Activated naive CD8-positive, alpha-beta T cell treated with anti-CD3 and anti-CD28 coated beads, Interleukin-2, amount 50 U/mL, for 24 hours (primary cell): ENCODE data around the gene PTPRCAP.
"Not testable (repeated sequence)": the region's sequence is repeated elsewhere in the genome, so short reads cannot be mapped to it uniquely, and the experiment has no call there.

ENCODE experiments used
- ATAC-seq: fragments of 150-1000 bp; cut with Tn5 transposase; one replicate; pipeline ENCODE4 v1.10.0; 2021
- DNase-seq: peaks from one replicate; pipeline ENCODE4 v3.0.0; 2021
- H3K27ac Mint-ChIP-seq: one replicate; pipeline ENCODE4 v1.8.0; 2021; ENCODE audit warnings: mild to moderate bottlenecking, mixed read lengths
- H3K27me3 Mint-ChIP-seq: one replicate; pipeline ENCODE4 v1.8.0; 2021; ENCODE audit warnings: mixed read lengths
- H3K36me3 Mint-ChIP-seq: one replicate; pipeline ENCODE4 v1.8.0; 2021; ENCODE audit warnings: low read depth, mixed read lengths
- H3K4me1 Mint-ChIP-seq: one replicate; pipeline ENCODE4 v1.8.0; 2021; ENCODE audit warnings: mixed read lengths
- H3K4me3 Mint-ChIP-seq: one replicate; pipeline ENCODE4 v1.8.0; 2021; ENCODE audit warnings: mild to moderate bottlenecking, moderate library complexity, mixed read lengths
- H3K9me3 Mint-ChIP-seq: one replicate; pipeline ENCODE4 v1.8.0; 2021; ENCODE audit warnings: mixed read lengths

Gene PTPRCAP, protein sequence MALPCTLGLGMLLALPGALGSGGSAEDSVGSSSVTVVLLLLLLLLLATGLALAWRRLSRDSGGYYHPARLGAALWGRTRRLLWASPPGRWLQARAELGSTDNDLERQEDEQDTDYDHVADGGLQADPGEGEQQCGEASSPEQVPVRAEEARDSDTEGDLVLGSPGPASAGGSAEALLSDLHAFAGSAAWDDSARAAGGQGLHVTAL

GRCh38 chr11:67437082-67437808, at the start of gene PTPRCAP:
Gene PTPRCAP (minus strand): TSS chr11:67437682. CDS start chr11:67437619, 63 bp downstream.
- Mint-ChIP-seq H3K27ac (peak within 1 kb of the TSS; percentile 91), H3K36me3 (peaks cover 27% of the 10 kb centered on the region), H3K27me3 (no peaks in the 10 kb centered on the region)

GRCh38 chr11:67486481-67487195, 49.2 kb upstream of the PTPRCAP start:
- Mint-ChIP-seq H3K27me3 (no peaks in the 10 kb centered on the region), H3K4me3 (peak overlapping the region; percentile 93), H3K4me1 (peaks cover 74% of the 10 kb centered on the region), H3K9me3 (no peaks in the 10 kb centered on the region), H3K27ac (peak overlapping the region; percentile 99), H3K36me3 (peaks cover 31% of the 10 kb centered on the region)
- peak; percentile 63 for DNase-seq
- no peak for ATAC-seq

More at GRCh38 chr11:67437082-67437808, at the start of gene PTPRCAP:
- peak within 1 kb of the TSS; percentile 94 for H3K4me3 Mint-ChIP-seq
- DNase-seq (peak; percentile 77), ATAC-seq (peak; percentile 13)
- peaks cover 68% of the 10 kb centered on the region for H3K4me1 Mint-ChIP-seq
- H3K9me3 Mint-ChIP-seq, result no peaks in the 10 kb centered on the region

DNA sequence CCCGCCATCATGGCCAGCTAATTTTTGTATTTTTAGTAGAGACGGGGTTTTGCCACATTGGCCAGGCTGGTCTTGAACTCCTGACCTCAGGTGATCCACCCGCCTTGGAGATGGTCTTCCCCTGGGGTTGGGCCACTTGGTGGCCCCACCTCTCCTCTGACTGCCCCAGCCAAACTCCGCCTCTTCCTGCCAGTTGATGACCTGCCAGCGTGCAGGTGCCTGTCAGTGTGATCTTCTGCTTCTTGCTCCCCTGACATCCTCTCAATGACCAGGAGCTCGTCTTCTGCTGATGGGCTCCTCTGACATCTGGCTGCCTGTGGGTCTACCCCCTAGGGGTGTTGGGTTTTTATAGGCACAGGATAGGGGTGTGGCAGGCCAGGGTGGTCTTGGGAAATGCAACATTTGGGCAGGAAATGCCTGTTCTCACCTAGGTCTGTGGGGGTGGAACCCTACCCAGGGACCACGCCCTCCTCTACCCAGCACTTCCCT, 48.4 kb upstream of the PTPRCAP start:
- H3K9me3 Mint-ChIP-seq, H3K27me3 Mint-ChIP-seq, ATAC-seq: not testable (repeated sequence)
- Mint-ChIP-seq H3K4me3 (peak overlapping the region; percentile 93), H3K4me1 (peaks cover 73% of the 10 kb centered on the region), H3K27ac (peak overlapping the region; percentile 99), H3K36me3 (peaks cover 31% of the 10 kb centered on the region)
- peak; percentile 74 for DNase-seq

DNA sequence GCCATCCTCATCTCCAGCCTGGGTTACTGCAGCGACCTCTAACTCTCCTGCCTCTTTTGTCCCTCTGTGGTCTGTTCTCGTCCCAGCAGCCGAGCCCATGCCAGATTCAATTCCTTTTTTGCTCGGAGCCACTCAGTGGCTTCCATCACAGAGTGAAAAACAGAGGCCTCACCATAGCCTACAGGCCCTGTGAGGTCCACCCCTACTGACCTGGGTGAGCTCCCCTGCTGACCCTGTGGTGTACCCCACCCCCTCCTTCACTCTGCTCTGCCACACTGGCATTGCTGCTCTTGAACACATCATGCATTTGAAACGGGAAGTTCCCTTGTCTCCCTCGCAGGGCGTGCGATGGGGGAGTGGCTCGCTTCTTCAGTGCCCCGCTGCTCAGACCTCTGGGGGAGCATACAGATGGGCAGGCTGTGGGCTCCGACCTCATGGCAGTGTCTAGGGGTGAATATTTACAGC, 47.4 kb upstream of the PTPRCAP start:
- Mint-ChIP-seq H3K36me3 (peaks cover 31% of the 10 kb centered on the region), H3K4me1 (peaks cover 72% of the 10 kb centered on the region), H3K27ac (peak overlapping the region; percentile 99), H3K9me3 (no peaks in the 10 kb centered on the region), H3K27me3 (no peaks in the 10 kb centered on the region), H3K4me3 (peak overlapping the region; percentile 93)
- DNase-seq, result peak; percentile 79
- peak; percentile 23 for ATAC-seq

GRCh38 chr11:67483831-67484665, 46.6 kb upstream of the PTPRCAP start:
- H3K36me3 Mint-ChIP-seq, result peaks cover 27% of the 10 kb centered on the region
- ATAC-seq (peak; percentile 14), DNase-seq (peak; percentile 52)
- no peaks in the 10 kb centered on the region for H3K27me3 Mint-ChIP-seq
- peaks cover 67% of the 10 kb centered on the region for H3K4me1 Mint-ChIP-seq
- H3K4me3 Mint-ChIP-seq, result peak overlapping the region; percentile 93
- peak overlapping the region; percentile 99 for H3K27ac Mint-ChIP-seq
- H3K9me3 Mint-ChIP-seq, result no peaks in the 10 kb centered on the region

- peak within 1 kb of the TSS; percentile 99 for H3K27ac Mint-ChIP-seq
- peaks cover 58% of the 10 kb centered on the region for H3K4me1 Mint-ChIP-seq
- no peaks in the 10 kb centered on the region for H3K9me3 Mint-ChIP-seq
- DNase-seq (peak; percentile 97), ATAC-seq (peak; percentile 58)
- peaks cover 23% of the 10 kb centered on the region for H3K36me3 Mint-ChIP-seq
- no peaks in the 10 kb centered on the region for H3K27me3 Mint-ChIP-seq
- H3K4me3 Mint-ChIP-seq, result peak within 1 kb of the TSS; percentile 93
Observed at GRCh38 chr11:67482827-67483798, 45.6 kb upstream of the PTPRCAP start, which contains the start of gene AIP. Gene AIP (plus strand): TSS chr11:67483026. CDS start chr11:67483159, 133 bp downstream.

DNA sequence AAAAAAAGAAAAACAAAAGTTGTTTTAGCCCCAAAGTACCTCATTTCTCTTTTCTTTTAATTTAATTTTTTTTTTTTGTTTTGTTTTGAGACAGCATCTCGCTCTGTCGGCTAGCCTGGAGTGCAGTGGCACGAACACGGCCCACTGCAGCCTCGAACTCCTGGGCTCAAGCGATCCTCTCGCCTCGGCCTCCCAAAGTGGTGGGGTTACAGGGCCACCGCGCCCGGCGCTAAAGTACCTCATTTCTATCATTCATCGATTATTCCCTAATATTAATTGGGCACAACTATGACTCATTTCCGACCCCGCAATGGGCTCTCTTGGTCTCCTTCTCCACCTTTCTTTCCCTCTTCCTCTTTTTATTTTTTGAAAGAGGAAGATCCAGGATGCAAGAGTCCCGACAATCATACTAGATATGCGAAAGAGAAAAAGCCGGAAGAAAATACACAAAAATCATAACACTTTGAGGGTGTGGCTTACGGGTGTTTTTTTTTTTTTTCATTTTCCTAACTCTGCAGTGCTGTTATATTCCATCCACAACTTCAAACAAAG, 44.9 kb upstream of the PTPRCAP start:
- H3K4me1 Mint-ChIP-seq, result peaks cover 51% of the 10 kb centered on the region

DNA sequence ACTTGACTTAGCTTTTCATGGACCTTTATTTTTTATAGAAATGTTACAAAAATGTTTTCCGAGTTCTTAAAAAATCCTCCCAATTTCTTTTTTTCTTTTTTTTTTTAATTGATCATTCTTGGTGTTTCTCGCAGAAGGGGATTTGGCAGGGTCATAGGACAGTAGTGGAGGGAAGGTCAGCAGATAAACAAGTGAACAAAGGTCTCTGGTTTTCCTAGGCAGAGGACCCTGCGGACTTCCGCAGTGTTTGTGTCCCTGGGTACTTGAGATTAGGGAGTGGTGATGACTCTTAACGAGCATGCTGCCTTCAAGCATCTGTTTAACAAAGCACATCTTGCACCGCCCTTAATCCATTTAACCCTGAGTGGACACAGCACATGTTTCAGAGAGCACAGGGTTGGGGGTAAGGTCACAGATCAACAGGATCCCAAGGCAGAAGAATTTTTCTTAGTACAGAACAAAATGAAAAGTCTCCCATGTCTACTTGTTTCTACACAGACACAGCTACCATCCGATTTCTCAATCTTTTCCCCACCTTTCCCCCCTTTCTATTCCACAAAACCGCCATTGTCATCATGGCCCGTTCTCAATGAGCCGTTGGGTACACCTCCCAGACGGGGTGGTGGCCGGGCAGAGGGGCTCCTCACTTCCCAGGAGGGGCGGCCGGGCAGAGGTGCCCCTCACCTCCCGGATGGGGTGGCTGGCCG, 40.0 kb upstream of the PTPRCAP start:
- H3K27me3 Mint-ChIP-seq, ATAC-seq: not testable (repeated sequence)

More for the DNA sequence above, 44.9 kb upstream of the PTPRCAP start:
- Mint-ChIP-seq H3K9me3 (no peaks in the 10 kb centered on the region), H3K27ac (peak overlapping the region; percentile 99), H3K27me3 (no peaks in the 10 kb centered on the region), H3K36me3 (peaks cover 17% of the 10 kb centered on the region), H3K4me3 (peak overlapping the region; percentile 93)
- DNase-seq, result no peak
- no peak for ATAC-seq

DNA sequence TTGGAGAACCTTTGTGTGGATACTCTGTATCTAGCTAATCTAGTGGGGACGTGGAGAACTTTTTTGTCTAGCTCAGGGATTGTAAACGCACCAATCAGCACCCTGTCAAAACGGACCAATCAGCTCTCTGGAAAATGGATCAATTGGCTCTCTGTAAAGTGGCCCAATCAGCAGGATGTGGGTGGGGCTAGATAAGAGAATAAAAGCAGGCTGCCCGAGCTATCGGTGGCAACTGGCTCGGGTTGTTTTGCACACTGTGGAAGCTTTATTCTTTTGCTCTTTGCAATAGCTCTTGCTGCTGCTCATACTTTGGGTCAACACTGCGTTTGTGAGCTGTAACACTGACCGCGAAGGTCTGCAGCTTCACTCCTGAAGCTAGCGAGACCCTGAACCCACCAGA, 39.2 kb upstream of the PTPRCAP start:
- not testable (repeated sequence) for H3K36me3 Mint-ChIP-seq, H3K4me3 Mint-ChIP-seq, DNase-seq, H3K9me3 Mint-ChIP-seq, ATAC-seq, H3K27me3 Mint-ChIP-seq, H3K27ac Mint-ChIP-seq, H3K4me1 Mint-ChIP-seq

More for the DNA sequence above, 40.0 kb upstream of the PTPRCAP start:
- not testable (repeated sequence) for H3K27ac Mint-ChIP-seq, H3K4me3 Mint-ChIP-seq, H3K4me1 Mint-ChIP-seq, DNase-seq, H3K36me3 Mint-ChIP-seq, H3K9me3 Mint-ChIP-seq

DNA sequence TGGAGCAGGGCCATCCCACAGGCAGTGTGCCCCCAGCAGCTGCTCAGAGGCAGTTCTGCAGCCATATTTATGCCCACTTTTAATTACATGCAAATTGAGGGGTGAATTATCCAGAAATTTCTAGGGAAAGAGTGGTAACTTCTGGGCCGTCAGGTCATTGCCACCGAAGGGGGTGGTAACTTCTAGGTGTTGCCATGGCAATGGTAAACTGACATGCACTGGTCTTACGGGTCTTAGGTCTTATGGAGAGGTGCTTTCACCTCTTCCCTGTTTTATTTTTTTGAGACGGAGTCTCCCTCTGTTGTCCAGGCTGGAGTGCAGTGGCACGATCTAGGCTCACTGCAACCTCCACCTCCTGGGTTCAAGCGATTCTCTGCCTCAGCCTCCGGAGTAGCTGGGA, 35.4 kb upstream of the PTPRCAP start:
- H3K27ac Mint-ChIP-seq, result no peak overlapping the region
- ATAC-seq (no peak), DNase-seq (no peak)
- H3K4me1 Mint-ChIP-seq, result peaks cover 14% of the 10 kb centered on the region
- H3K27me3 Mint-ChIP-seq, result no peaks in the 10 kb centered on the region
- H3K36me3 Mint-ChIP-seq, result no peaks in the 10 kb centered on the region
- no peak overlapping the region for H3K4me3 Mint-ChIP-seq
- H3K9me3 Mint-ChIP-seq, result no peaks in the 10 kb centered on the region

DNA sequence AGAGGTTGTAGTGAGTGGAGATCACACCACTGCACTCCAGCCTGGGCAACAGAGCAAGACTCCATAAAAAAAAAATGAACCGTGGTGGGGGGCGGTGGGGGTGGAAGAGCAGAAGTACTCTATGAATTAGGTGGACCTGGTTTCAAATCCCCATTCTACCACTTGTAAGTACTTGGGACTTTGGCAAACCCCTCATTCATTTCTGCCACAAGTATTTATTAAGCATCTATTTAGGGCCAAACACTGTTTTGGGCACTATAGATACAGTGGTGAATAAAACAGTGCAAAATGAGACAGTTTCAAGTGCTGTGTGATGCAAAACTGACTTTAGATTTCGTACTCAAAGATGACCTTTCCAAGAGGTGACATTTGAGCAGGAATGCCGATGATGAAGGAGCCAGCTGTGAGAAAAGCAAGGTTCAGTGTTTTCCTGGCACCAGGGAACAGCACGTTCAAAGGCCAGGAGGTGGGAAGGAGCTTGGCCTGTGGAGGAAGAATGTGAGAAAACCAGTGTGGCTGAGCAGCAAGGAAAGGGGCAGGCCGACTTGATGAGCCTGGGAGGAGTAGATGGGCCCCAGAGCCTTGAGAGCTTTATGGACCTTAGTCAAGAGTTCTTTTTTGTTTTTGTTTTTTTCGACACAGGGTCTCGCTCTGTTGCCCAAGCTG, 33.0 kb upstream of the PTPRCAP start:
- no peaks in the 10 kb centered on the region for H3K9me3 Mint-ChIP-seq
- DNase-seq (no peak), ATAC-seq (no peak)
- H3K36me3 Mint-ChIP-seq, result no peaks in the 10 kb centered on the region
- H3K27me3 Mint-ChIP-seq, result no peaks in the 10 kb centered on the region
- H3K4me1 Mint-ChIP-seq, result peaks cover 25% of the 10 kb centered on the region
- peak overlapping the region; percentile 46 for H3K27ac Mint-ChIP-seq
- H3K4me3 Mint-ChIP-seq, result peak overlapping the region; percentile 45

GRCh38 chr11:67469508-67469811, 32.0 kb upstream of the PTPRCAP start:
- ATAC-seq, result no peak
- H3K27me3 Mint-ChIP-seq, result no peaks in the 10 kb centered on the region
- peak overlapping the region; percentile 65 for H3K27ac Mint-ChIP-seq
- no peaks in the 10 kb centered on the region for H3K9me3 Mint-ChIP-seq
- H3K4me1 Mint-ChIP-seq, result peaks cover 30% of the 10 kb centered on the region
- H3K36me3 Mint-ChIP-seq, result no peaks in the 10 kb centered on the region
- DNase-seq, result no peak
- peak overlapping the region; percentile 72 for H3K4me3 Mint-ChIP-seq
